ENCODE results near the gene CYP2C9.

GRCh38 chr10:94902570-94902969 is 35.9 kb upstream of the CYP2C9 start:
- TF ChIP-seq ZFX (IDR thresholded peaks at IDR 0.05; ENCODE audit: borderline replicate concordance) (no peak), CTCF (IDR thresholded peaks at IDR 0.05) (no peak)
